ENCODE measurements around the gene SPECC1L. TPM values are rescaled to one million over a fixed set of nuclear protein-coding genes. Genes with fewer than 3 reads are reported as not detected.

Gene SPECC1L
- total and polyA plus RNA-seq, 7 donors = 17.4 to 52.6 (median 28.8) TPM

- WGBS, 2 donors = 88 to 93% methylated on average over 9 of the region's 9 CpGs
- intact Hi-C loops (cut with DNase I) = no loop called here
- Histone ChIP-seq H3K9me3 (no peaks in the 10 kb centered on the region), H3K27ac (no peak overlapping the region), H3K4me3 (no peak overlapping the region), H3K27me3 (no peaks in the 10 kb centered on the region), H3K36me3 (no peaks in the 10 kb centered on the region), H3K4me1 (no peaks in the 10 kb centered on the region)
- no peak for DNase-seq
- TF ChIP-seq POLR2AphosphoS5 (IDR thresholded peaks at IDR 0.05) (no peak), POLR2A (IDR thresholded peaks at IDR 0.05) (no peak), EP300 (IDR thresholded peaks at IDR 0.05) (no peak)
- TF ChIP-seq, protein P1, sequence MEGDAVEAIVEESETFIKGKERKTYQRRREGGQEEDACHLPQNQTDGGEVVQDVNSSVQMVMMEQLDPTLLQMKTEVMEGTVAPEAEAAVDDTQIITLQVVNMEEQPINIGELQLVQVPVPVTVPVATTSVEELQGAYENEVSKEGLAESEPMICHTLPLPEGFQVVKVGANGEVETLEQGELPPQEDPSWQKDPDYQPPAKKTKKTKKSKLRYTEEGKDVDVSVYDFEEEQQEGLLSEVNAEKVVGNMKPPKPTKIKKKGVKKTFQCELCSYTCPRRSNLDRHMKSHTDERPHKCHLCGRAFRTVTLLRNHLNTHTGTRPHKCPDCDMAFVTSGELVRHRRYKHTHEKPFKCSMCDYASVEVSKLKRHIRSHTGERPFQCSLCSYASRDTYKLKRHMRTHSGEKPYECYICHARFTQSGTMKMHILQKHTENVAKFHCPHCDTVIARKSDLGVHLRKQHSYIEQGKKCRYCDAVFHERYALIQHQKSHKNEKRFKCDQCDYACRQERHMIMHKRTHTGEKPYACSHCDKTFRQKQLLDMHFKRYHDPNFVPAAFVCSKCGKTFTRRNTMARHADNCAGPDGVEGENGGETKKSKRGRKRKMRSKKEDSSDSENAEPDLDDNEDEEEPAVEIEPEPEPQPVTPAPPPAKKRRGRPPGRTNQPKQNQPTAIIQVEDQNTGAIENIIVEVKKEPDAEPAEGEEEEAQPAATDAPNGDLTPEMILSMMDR (IDR thresholded peaks at IDR 0.05) = no peak
Measured at GRCh38 chr22:24231706-24232105, 38.9 kb upstream of the SPECC1L start.

- TF ChIP-seq POLR2A (IDR thresholded peaks at IDR 0.05) = no peak
- TF ChIP-seq, protein P1 (IDR thresholded peaks at IDR 0.05) = no peak
- no peak for TF ChIP-seq EP300 (IDR thresholded peaks at IDR 0.05)
- no peak for TF ChIP-seq POLR2AphosphoS5 (IDR thresholded peaks at IDR 0.05)
- DNase-seq = no peak
- 88 to 92% methylated on average over 6 of the region's 6 CpGs for WGBS, 2 donors
- intact Hi-C loops (cut with DNase I) = no loop called here
- H3K27me3 ChIP-seq = no peaks in the 10 kb centered on the region
- no peaks in the 10 kb centered on the region for H3K9me3 ChIP-seq
- H3K36me3 ChIP-seq = no peaks in the 10 kb centered on the region
- H3K4me1 ChIP-seq = no peaks in the 10 kb centered on the region
- no peak overlapping the region for H3K27ac ChIP-seq
- H3K4me3 ChIP-seq = no peak overlapping the region
Measured at GRCh38 chr22:24232124-24232523, 38.5 kb upstream of the SPECC1L start.

GRCh38 chr22:24232725-24233124, 37.9 kb upstream of the SPECC1L start:
- no peaks in the 10 kb centered on the region for H3K4me1 ChIP-seq
- TF ChIP-seq, protein P1 (IDR thresholded peaks at IDR 0.05) = no peak
- no peaks in the 10 kb centered on the region for H3K9me3 ChIP-seq
- no peak overlapping the region for H3K4me3 ChIP-seq
- intact Hi-C loops (cut with DNase I) = no loop called here
- H3K27me3 ChIP-seq = no peaks in the 10 kb centered on the region
- 95 to 96% methylated on average over 15 of the region's 15 CpGs for WGBS, 2 donors
- no peak overlapping the region for H3K27ac ChIP-seq
- no peaks in the 10 kb centered on the region for H3K36me3 ChIP-seq
- DNase-seq = no peak

- TF ChIP-seq POLR2A (IDR thresholded peaks at IDR 0.05) = no peak
- TF ChIP-seq POLR2AphosphoS5 (IDR thresholded peaks at IDR 0.05) = no peak
- TF ChIP-seq, protein P1 (IDR thresholded peaks at IDR 0.05) = no peak
- no peak for TF ChIP-seq EP300 (IDR thresholded peaks at IDR 0.05)
- no peaks in the 10 kb centered on the region for H3K27me3 ChIP-seq
- DNase-seq = no peak
- no peaks in the 10 kb centered on the region for H3K9me3 ChIP-seq
- H3K36me3 ChIP-seq = no peaks in the 10 kb centered on the region
- 80 to 94% methylated on average over 13 of the region's 13 CpGs for WGBS, 2 donors
- no peak overlapping the region for H3K4me3 ChIP-seq
- no peak overlapping the region for H3K27ac ChIP-seq
- H3K4me1 ChIP-seq = no peaks in the 10 kb centered on the region
- intact Hi-C loops (cut with DNase I) = no loop called here
Measured at GRCh38 chr22:24233235-24233634, 37.4 kb upstream of the SPECC1L start.

- WGBS, 2 donors = 88 to 95% methylated on average over 14 of the region's 14 CpGs
- Histone ChIP-seq H3K36me3 (no peaks in the 10 kb centered on the region), H3K27me3 (no peaks in the 10 kb centered on the region), H3K4me1 (no peaks in the 10 kb centered on the region), H3K4me3 (no peak overlapping the region), H3K27ac (no peak overlapping the region), H3K9me3 (no peaks in the 10 kb centered on the region)
- DNase-seq = no peak
- TF ChIP-seq POLR2AphosphoS5 (IDR thresholded peaks at IDR 0.05) (no peak), EP300 (IDR thresholded peaks at IDR 0.05) (no peak), POLR2A (IDR thresholded peaks at IDR 0.05) (no peak)
- TF ChIP-seq, protein P1 (IDR thresholded peaks at IDR 0.05) = no peak
- intact Hi-C loops (cut with DNase I) = no loop called here
Measured at GRCh38 chr22:24233816-24234215, 36.8 kb upstream of the SPECC1L start.
